CD4-positive, alpha-beta T cell treated with Interleukin-6 at 100 ng/mL for 8 hours (primary cell): ENCODE results near the gene PITPNM1.
A peak's percentile ranks its signal among the peaks of the same experiment; 100 is the strongest.
"Not testable (repeated sequence)": the region's sequence is repeated elsewhere in the genome, so short reads cannot be mapped to it uniquely, and the experiment has no call there.

Source experiments
- DNase-seq: peaks from one replicate; pipeline ENCODE4 v3.0.0-alpha.2; 2020; ENCODE audit warnings: mixed read lengths, low spot score

Gene PITPNM1

DNA sequence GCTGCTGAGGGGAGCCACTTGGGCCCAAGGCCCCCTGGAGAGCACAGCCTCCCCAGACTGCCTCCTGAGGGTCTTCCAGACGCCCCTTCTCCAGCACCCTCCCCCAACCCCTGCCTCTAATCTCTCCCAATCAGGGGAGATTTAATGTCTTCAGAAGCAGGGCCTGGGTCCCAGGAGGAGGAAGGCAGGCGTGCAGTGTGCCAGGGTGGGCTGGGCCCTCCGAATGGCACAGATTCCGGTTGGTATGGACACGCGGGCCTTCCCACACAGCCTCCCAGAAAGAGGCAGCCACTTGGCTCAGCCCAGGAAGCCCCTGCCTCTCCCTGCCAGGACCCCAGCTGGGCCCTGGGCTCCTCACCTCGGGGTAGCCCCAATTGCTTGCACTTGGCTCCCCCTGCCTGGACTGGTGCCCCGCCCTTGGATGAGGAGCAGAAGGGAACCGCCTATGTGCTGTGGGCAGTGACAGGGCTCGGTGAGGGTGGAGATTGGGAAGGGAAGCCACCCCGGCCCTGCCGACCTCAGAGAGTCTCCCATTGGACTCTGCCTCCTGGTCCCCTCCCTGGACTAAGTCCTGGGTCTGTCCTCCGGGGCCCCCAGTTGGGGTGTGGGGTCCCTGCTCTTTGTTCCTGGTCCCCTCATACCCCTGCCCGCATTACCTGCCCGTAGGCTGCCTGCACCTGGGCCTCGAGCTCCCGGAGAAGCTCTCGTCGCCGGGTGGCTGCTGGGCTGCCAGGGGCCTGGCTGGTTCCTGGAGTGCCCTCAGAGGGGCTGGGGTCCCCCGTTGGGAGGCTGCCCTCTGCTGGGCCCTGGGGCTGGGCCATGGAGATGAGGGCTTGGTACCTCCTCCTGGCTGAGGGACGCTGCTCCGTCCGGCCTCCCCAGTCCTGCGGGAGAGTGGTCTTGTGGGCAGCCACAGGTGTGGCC, 18.7 kb upstream of the PITPNM1 start:
- no peak for DNase-seq

- no peak for DNase-seq
Measured at GRCh38 chr11:67522844-67523555, 17.8 kb upstream of the PITPNM1 start, which contains the start of gene CABP2. TSS of gene CABP2 (minus strand) at chr11:67523446. CDS start at chr11:67523326, 120 bp downstream.

GRCh38 chr11:67522338-67522737, 17.2 kb upstream of the PITPNM1 start:
- DNase-seq = no peak

- no peak for DNase-seq
Measured at GRCh38 chr11:67521924-67522323, 16.8 kb upstream of the PITPNM1 start.

- no peak for DNase-seq
Measured at GRCh38 chr11:67520856-67521824, 16.0 kb upstream of the PITPNM1 start.

- no peak for DNase-seq
Measured at GRCh38 chr11:67519726-67520125, 14.6 kb upstream of the PITPNM1 start.

GRCh38 chr11:67517784-67518552, 12.8 kb upstream of the PITPNM1 start:
- DNase-seq = no peak

- no peak for DNase-seq
Measured at GRCh38 chr11:67516806-67517205, 11.6 kb upstream of the PITPNM1 start.

- DNase-seq = no peak
Measured at GRCh38 chr11:67514116-67514515, 9.0 kb upstream of the PITPNM1 start.

DNA sequence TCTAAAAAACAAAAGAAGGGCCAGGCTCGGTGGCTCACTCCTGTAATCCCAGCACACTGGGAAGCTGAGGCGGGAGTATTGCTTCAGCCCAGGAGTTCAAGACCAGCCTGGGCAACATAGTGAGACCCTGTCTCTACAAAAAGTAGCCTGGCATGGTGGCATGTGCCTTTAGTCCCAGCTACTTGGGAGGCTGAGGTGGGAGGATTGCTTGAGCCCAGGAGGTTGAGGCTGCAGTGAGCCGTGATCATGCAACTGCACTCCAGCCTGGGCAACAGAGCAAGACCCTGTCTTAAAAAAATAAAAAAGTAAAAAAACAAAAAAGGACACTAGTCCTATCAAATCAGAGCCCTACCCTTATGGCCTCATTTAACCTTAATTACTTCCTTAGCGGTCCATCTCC, 6.4 kb upstream of the PITPNM1 start:
- not testable (repeated sequence) for DNase-seq

DNA sequence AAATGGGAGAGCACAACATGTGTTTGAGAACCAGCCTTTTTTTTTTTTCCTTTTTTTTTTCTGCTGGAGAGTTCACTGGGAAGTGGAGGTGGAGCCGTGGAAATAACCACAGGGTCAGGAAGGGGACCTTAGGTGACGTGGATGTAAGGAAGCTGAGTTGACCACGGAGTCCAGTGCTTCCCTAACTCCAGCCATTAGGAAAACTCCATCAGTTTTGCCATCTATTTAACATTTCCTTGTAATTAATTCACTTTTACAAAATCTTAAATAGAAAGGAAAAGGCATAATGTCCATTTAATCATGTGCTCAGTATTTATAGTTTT, 4.8 kb upstream of the PITPNM1 start:
- no peak for DNase-seq

- DNase-seq = peak; percentile 98
Measured at GRCh38 chr11:67508486-67509121, 3.4 kb upstream of the PITPNM1 start.

- DNase-seq = peak; percentile 99
Measured at GRCh38 chr11:67507864-67508485, 2.8 kb upstream of the PITPNM1 start, which contains the start of gene CDK2AP2. TSS of gene CDK2AP2 (minus strand) at chr11:67508162. CDS start at chr11:67508082, 80 bp downstream.

GRCh38 chr11:67507242-67507863, 2.2 kb upstream of the PITPNM1 start:
- DNase-seq = no peak

DNA sequence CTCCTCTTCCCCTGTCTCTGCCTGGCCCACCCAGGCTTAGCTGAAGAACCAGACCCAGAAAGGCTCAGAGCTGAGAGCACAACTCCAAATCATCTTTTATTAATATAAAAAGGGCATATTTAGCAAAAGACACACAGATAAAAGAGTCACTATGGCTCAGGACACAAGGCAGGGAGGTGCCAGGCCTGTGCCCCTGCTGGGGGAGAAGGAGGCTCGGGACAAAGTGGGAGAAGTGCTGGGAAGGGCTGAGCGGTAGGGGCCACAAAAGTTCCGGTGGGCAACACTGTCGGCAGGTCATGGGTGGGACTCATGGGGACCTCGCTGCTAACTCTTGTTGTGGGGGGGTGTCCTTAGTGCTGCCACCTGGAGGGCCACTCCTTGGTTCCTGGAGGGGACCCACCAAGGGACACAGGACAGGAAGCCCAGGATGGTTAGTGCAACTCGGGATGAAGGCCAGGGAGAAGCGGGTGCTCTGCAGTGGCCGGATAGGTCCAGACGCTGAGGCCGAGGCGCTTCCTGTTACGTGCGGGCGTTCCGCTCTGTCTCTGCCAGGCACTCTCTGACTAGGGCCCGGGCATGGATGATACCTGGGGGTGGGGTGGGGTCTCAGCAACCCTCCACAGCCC, 1.4 kb upstream of the PITPNM1 start:
- no peak for DNase-seq

GRCh38 chr11:67505605-67506396, 638 bp upstream of the PITPNM1 start:
- DNase-seq = peak; percentile 88

GRCh38 chr11:67504005-67504949, 886 bp downstream of the PITPNM1 start:
- DNase-seq = no peak
